ENCODE data around the gene SELENOW. TPM values are rescaled to one million over a fixed set of nuclear protein-coding genes. Genes with fewer than 3 reads are reported as not detected.

SELENOW gene
- total and polyA plus RNA-seq, 2 of the 4 experiments (the other 2 are of a cell fraction) = 61.3 to 217 TPM

- H3K4ac ChIP-seq (ENCODE audit: low read depth, low read length) = no peak overlapping the region
- H3K27me3 ChIP-seq (ENCODE audit: control insufficient read depth, insufficient read depth, low read length) = peaks cover 13% of the 10 kb centered on the region
- intact Hi-C loops (cut with micrococcal nuclease) (no loop called here), in situ Hi-C loops (cut with MboI; ENCODE audit: low sequenced_read_pairs) (no loop called here), dilution Hi-C loops (cut with HindIII; ENCODE audit: low sequenced_read_pairs, unreplicated experiment) (no loop called here)
- TF ChIP-seq MAFK (IDR thresholded peaks at IDR 0.05; ENCODE audit: low read depth, low read length) (no peak), NFE2L2 (IDR thresholded peaks at IDR 0.05; ENCODE audit: low read depth, low read length) (no peak), CEBPB (IDR thresholded peaks at IDR 0.05; ENCODE audit: low read depth, low read length) (no peak), CTCF (conservative IDR thresholded peaks at IDR 0.05; ENCODE audit: low read depth, low read length) (no peak), MAZ (IDR thresholded peaks at IDR 0.05; ENCODE audit: borderline replicate concordance, low read depth, low read length) (no peak), RFX5 (IDR thresholded peaks at IDR 0.05; ENCODE audit: low read depth, low read length) (no peak)
- TF ChIP-seq, protein P1, sequence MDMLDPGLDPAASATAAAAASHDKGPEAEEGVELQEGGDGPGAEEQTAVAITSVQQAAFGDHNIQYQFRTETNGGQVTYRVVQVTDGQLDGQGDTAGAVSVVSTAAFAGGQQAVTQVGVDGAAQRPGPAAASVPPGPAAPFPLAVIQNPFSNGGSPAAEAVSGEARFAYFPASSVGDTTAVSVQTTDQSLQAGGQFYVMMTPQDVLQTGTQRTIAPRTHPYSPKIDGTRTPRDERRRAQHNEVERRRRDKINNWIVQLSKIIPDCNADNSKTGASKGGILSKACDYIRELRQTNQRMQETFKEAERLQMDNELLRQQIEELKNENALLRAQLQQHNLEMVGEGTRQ (IDR thresholded peaks at IDR 0.05; ENCODE audit: low read depth, low read length) = no peak
- H2AFZ ChIP-seq (replicated peaks; ENCODE audit: low read length, poor library complexity) = no peak overlapping the region
- no peak overlapping the region for H3K4me3 ChIP-seq (ENCODE audit: insufficient read depth, low read depth, low read length)
- H2BK20ac ChIP-seq (ENCODE audit: low read depth, low read length) = no peak overlapping the region
- H4K91ac ChIP-seq (ENCODE audit: insufficient read depth, low read depth, low read length) = no peak overlapping the region
- no peak overlapping the region for H3K27ac ChIP-seq (ENCODE audit: insufficient read depth, low read length)
- H3K14ac ChIP-seq (replicated peaks; ENCODE audit: low read depth, low read length) = no peak overlapping the region
- no peaks in the 10 kb centered on the region for H3K79me1 ChIP-seq (ENCODE audit: low read depth in 1 of 2, low read length in 2 of 2)
- no peak overlapping the region for H3K9ac ChIP-seq (ENCODE audit: low read depth, low read length)
- H2AK5ac ChIP-seq (ENCODE audit: low read depth, low read length) = no peak overlapping the region
- H4K8ac ChIP-seq (ENCODE audit: low read depth in 2 of 2, low read length in 2 of 2) = no peak overlapping the region
- H3K4me2 ChIP-seq (ENCODE audit: low read depth, low read length) = no peak overlapping the region
- no peaks in the 10 kb centered on the region for H3K4me1 ChIP-seq (ENCODE audit: control insufficient read depth, insufficient read depth, low read length)
- BruUV-seq (replicated peaks) = no TSS peak
- H3K36me3 ChIP-seq (ENCODE audit: control insufficient read depth, insufficient read depth, low read length) = no peaks in the 10 kb centered on the region
- no peak for ATAC-seq (ENCODE audit: low read depth)
- ChIA-PET POLR2A (ENCODE audit: unreplicated experiment) (no interaction called here), CTCF (no interaction called here)
- no peak overlapping the region for H2BK120ac ChIP-seq (ENCODE audit: low read depth, low read length)
- H3K18ac ChIP-seq (ENCODE audit: low read depth, low read length) = no peak overlapping the region
- no peak overlapping the region for H2BK15ac ChIP-seq (ENCODE audit: low read depth, low read length)
- DNase-seq = no peak
- no peak overlapping the region for H2BK5ac ChIP-seq (ENCODE audit: low read depth, low read length, poor library complexity, severe bottlenecking)
- 100% methylated on average over 2 of the region's 6 CpGs; no CpG with 5 or more reads in 1 of the 2 experiments for WGBS, 2 experiments (ENCODE audit: extremely low coverage in 2 of 2, insufficient read length in 1 of 2)
- no peak overlapping the region for H3K23ac ChIP-seq (ENCODE audit: low read depth, low read length)
- H3K9me3 ChIP-seq (ENCODE audit: control insufficient read depth, insufficient read depth, low read length) = peaks cover 4% of the 10 kb centered on the region
- H3K9me1 ChIP-seq (ENCODE audit: insufficient read depth, low read length) = no peaks in the 10 kb centered on the region
- H3K56ac ChIP-seq (ENCODE audit: extremely low read depth, insufficient read depth, low read length) = no peak overlapping the region
- H4K20me1 ChIP-seq (ENCODE audit: insufficient read depth, low read length) = no peaks in the 10 kb centered on the region
- no peak overlapping the region for H4K5ac ChIP-seq (ENCODE audit: low read depth, low read length)
- H2AK9ac ChIP-seq (replicated peaks; ENCODE audit: low read depth, low read length, poor library complexity) = no peak overlapping the region
Observed at GRCh38 chr19:47826800-47827199, 48.3 kb downstream of the SELENOW start.

Measured in IMR-90 (cell line).